GM13977 (cell line): ENCODE measurements around the gene RHOBTB3.

Experiments
- DNase-seq: peaks from one replicate; pipeline ENCODE4 v3.0.0; 2012; ENCODE audit warnings: low spot score
- in situ Hi-C: fragments of 300-500 bp; cut with MboI; formaldehyde crosslinking; loops from one replicate; pipeline ENCODE4 v1.12.0; 2022; ENCODE audit warnings: low sequenced_read_pairs, low pct_unique_long_range_greater_than_20kb, mixed read lengths, inconsistent platforms; ENCODE audit not compliant: unreplicated experiment
- TF ChIP-seq, protein P1 (sequence below): IDR thresholded peaks from 2 replicates; pipeline ENCODE4 v1.5.1; 2012; ENCODE audit warnings: mild to moderate bottlenecking, control low read depth; ENCODE audit not compliant: insufficient read depth; ENCODE audit errors: extremely low read depth, missing control alignments

RHOBTB3 gene

GRCh38 chr5:95759005-95759404 is 27.9 kb downstream of the RHOBTB3 start:
- no peak for DNase-seq
- TF ChIP-seq, protein P1, sequence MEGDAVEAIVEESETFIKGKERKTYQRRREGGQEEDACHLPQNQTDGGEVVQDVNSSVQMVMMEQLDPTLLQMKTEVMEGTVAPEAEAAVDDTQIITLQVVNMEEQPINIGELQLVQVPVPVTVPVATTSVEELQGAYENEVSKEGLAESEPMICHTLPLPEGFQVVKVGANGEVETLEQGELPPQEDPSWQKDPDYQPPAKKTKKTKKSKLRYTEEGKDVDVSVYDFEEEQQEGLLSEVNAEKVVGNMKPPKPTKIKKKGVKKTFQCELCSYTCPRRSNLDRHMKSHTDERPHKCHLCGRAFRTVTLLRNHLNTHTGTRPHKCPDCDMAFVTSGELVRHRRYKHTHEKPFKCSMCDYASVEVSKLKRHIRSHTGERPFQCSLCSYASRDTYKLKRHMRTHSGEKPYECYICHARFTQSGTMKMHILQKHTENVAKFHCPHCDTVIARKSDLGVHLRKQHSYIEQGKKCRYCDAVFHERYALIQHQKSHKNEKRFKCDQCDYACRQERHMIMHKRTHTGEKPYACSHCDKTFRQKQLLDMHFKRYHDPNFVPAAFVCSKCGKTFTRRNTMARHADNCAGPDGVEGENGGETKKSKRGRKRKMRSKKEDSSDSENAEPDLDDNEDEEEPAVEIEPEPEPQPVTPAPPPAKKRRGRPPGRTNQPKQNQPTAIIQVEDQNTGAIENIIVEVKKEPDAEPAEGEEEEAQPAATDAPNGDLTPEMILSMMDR = no peak
- in situ Hi-C loops = no loop called here

DNA sequence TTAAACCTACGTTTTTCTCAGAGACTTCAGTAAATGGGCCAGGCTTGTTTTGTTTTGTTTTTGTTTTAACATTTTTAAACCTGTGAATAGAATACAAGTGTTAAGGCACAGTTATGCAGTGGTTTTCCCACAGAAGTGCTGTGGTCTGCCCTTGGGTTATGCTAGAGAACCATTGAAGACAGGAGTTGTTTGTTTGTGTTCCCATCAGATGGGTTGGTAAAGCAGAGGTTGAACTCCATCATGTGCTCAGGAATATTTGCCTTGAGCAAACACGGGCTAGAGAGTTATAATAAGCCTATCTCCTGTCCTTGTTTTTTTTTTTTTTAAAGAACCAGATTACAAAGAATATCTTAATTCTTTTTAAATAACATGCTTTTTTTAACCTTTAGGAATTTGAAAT is 28.5 kb downstream of the RHOBTB3 start:
- DNase-seq = no peak
- in situ Hi-C loops = no loop called here

DNA sequence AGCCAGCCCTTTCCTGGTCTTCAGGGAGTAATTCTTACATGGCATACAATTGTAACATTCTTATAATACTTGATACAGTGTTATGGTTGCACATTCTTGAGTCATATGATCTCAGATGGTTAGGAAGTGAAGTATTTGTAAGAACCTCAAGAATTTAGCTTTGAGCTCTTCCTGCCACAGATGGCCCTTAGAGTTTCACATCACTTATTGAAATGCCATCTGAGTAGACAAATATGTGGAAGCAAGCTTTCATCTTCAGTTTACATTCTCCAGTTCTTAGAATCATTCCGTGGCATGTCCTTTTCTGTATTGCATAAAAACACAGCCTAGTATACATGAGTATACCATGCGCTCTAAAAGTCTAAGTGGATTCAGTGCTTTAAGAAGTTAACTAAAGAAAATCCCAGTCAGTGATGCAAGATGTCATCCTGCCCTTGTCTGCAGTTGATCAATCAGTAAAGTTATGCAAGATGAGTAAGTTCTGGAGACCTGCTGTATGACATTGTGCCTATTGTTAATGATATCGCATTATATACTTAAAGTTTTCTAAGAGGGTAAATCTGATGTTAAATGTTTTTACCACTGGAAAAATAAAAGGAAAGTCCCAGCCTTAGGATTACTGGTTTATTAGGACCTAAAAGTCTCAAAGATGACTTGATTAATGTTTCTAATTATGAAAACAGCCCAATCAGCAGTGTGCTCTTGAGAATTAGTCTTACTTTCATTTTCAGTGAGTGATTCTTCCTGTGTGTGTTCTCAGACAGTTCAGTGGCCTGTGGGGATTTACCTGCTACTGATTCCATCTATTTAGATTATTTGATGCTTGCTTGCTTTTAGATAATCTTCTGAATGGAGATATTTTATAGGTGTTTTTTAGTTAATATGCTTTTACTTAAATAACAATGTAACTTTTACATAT is 29.4 kb downstream of the RHOBTB3 start:
- in situ Hi-C loops = no loop called here
- peak; percentile 63 for DNase-seq
- TF ChIP-seq, protein P1 = no peak

More for the DNA sequence above, 28.5 kb downstream of the RHOBTB3 start:
- TF ChIP-seq, protein P1 = no peak

GRCh38 chr5:95761771-95762651 is 30.9 kb downstream of the RHOBTB3 start:
- in situ Hi-C loops = no loop called here
- DNase-seq = no peak
- TF ChIP-seq, protein P1 = no peak

DNA sequence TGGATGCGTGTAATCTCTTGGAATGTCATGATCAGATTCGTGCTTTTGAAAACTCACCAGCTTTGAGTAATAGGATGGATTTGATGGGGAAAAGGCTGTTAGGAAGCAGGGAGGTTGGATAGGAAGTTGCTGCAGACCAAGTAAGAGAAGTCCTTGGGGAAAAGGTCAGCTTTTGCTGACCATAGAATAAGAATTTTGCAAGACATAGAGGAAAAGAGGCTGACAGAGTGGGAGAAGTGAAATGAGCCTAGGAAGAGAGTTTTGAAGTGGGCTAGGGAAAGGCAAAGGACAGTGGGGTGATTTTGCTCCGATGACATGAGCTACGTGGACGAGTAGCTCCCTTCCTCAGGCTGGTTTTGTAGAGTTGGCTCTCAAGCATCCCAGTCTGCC is 31.5 kb downstream of the RHOBTB3 start:
- TF ChIP-seq, protein P1 = no peak
- in situ Hi-C loops = no loop called here
- no peak for DNase-seq

GRCh38 chr5:95763941-95764340 is 32.8 kb downstream of the RHOBTB3 start:
- in situ Hi-C loops = no loop called here

More at GRCh38 chr5:95763941-95764340, 32.8 kb downstream of the RHOBTB3 start:
- no peak for DNase-seq
- TF ChIP-seq, protein P1 = no peak
